HepG2 (cell line): ENCODE measurements around the gene NUAK2. TPM values are rescaled to one million over a fixed set of nuclear protein-coding genes. Genes with fewer than 3 reads are reported as not detected.
A peak's percentile ranks its signal among the peaks of the same experiment; 100 is the strongest.

ENCODE experiments used
- CHD4 ChIP-seq: fragments of 200-600 bp; sonication (generic); IDR thresholded peaks from 2 replicates; pipeline ENCODE4 v1.7.0; 2017; ENCODE audit warnings: mild to moderate bottlenecking, low read length, borderline replicate concordance
- EEA1 ChIP-seq: sonication (generic); formaldehyde crosslinking; IDR thresholded peaks from 2 replicates; pipeline ENCODE4 v1.5.1; 2020; ENCODE audit warnings: mild to moderate bottlenecking, missing genetic modification reagents, borderline replicate concordance
- EP300 ChIP-seq, 3 experiments: sonication (generic) in 1 of 3; formaldehyde crosslinking in 1 of 3; IDR thresholded peaks; 2 replicates each; pipeline versions ENCODE4 v1.5.1 to v1.6.1; 2011 to 2020; ENCODE audit warnings: low read depth in 2 of 3, low read length in 2 of 3, borderline replicate concordance in 1 of 3, improper control_type of control experiment in 1 of 3, mild to moderate bottlenecking in 1 of 3, missing genetic modification reagents in 1 of 3, moderate library complexity in 1 of 3
- HHEX ChIP-seq: IDR thresholded peaks from 2 replicates; pipeline ENCODE4 v1.6.1; 2016; ENCODE audit warnings: control low read depth
- KLF9 ChIP-seq: IDR thresholded peaks from 2 replicates; pipeline ENCODE4 v1.6.1; 2016; ENCODE audit warnings: low read depth
- MEIS2 ChIP-seq: sonication (generic); formaldehyde crosslinking; IDR thresholded peaks from 2 replicates; pipeline ENCODE4 v1.9.0; 2021; ENCODE audit warnings: mild to moderate bottlenecking, missing genetic modification reagents
- NAIF1 ChIP-seq: sonication (generic); formaldehyde crosslinking; IDR thresholded peaks from 2 replicates; pipeline ENCODE4 v1.5.0; 2020; ENCODE audit warnings: mild to moderate bottlenecking, missing genetic modification reagents, borderline replicate concordance
- PBX3 ChIP-seq: sonication (generic); formaldehyde crosslinking; IDR thresholded peaks from 2 replicates; pipeline ENCODE4 v1.8.1; 2023; ENCODE audit warnings: missing genetic modification reagents, inconsistent platforms, borderline replicate concordance
- PITX1 ChIP-seq: sonication (generic); formaldehyde crosslinking; IDR thresholded peaks from 2 replicates; pipeline ENCODE4 v1.5.1; 2020; ENCODE audit warnings: mild to moderate bottlenecking, missing genetic modification reagents
- SNAPC2 ChIP-seq: sonication (generic); formaldehyde crosslinking; IDR thresholded peaks from 2 replicates; pipeline ENCODE4 v1.8.1; 2022; ENCODE audit warnings: mild to moderate bottlenecking, missing genetic modification reagents
- SYNCRIP ChIP-seq: fragments of 200-400 bp; formaldehyde crosslinking; IDR thresholded peaks from 2 replicates; pipeline ENCODE4 v1.6.1; 2018; ENCODE audit warnings: mild to moderate bottlenecking, low read depth, low read length; ENCODE audit not compliant: insufficient read depth
- ZGPAT ChIP-seq: IDR thresholded peaks from 2 replicates; pipeline ENCODE4 v1.6.1; 2016; ENCODE audit warnings: mild to moderate bottlenecking
- ZNF230 ChIP-seq: sonication (generic); formaldehyde crosslinking; IDR thresholded peaks from 2 replicates; pipeline ENCODE4 v1.4.0; 2020; ENCODE audit warnings: mild to moderate bottlenecking, missing genetic modification reagents
- ZNF414 ChIP-seq: sonication (generic); formaldehyde crosslinking; IDR thresholded peaks from 2 replicates; pipeline ENCODE4 v1.5.0; 2020; ENCODE audit warnings: missing genetic modification reagents
- ZNF558 ChIP-seq: sonication (generic); formaldehyde crosslinking; IDR thresholded peaks from 2 replicates; pipeline ENCODE4 v1.9.0; 2022; ENCODE audit warnings: mild to moderate bottlenecking, missing genetic modification reagents, borderline replicate concordance
- ZNF660 ChIP-seq: sonication (generic); formaldehyde crosslinking; IDR thresholded peaks from 2 replicates; pipeline ENCODE4 v1.5.1; 2020; ENCODE audit warnings: mild to moderate bottlenecking, low read depth, missing genetic modification reagents, borderline replicate concordance
- polyA plus RNA-seq, 8 experiments: library from polyadenylated mRNA; depleted of rRNA in 3 of 8; stranded (reverse) in 7 of 8; unstranded in 1 of 8; fragments of >200 nt; fragmentation: Illumina TruSeq in 4 of 8; extraction: Trizol in 4 of 8; gene quantifications; 2 replicates each; pipeline versions ENCODE4 v1.2.1 to v1.2.3, GENCODE V29; 2011 to 2016; ENCODE audit warnings: low read depth in 4 of 8, missing spikeins in 1 of 8, mixed read lengths in 1 of 8; ENCODE audit not compliant: insufficient read depth in 1 of 8
- total RNA-seq, 5 experiments: library from RNA; depleted of rRNA; stranded (reverse); fragments of >200 nt; fragmentation: Illumina TruSeq; extraction: Trizol; gene quantifications; 2 replicates each; pipeline ENCODE4 v1.2.3, GENCODE V29; 2016; ENCODE audit warnings: low read depth in 1 of 5
- TF ChIP-seq, protein P1 (sequence below): sonication (generic); formaldehyde crosslinking; IDR thresholded peaks from 2 replicates; pipeline ENCODE4 v1.8.1; 2023; ENCODE audit warnings: mild to moderate bottlenecking, missing genetic modification reagents
- TF ChIP-seq, protein P2 (sequence below): sonication (generic); formaldehyde crosslinking; IDR thresholded peaks from 2 replicates; pipeline ENCODE4 v1.5.1; 2020; ENCODE audit warnings: mild to moderate bottlenecking, moderate library complexity, missing genetic modification reagents

NUAK2 gene
- total and polyA plus RNA-seq, 2 of the 13 experiments (the other 11 are each of a cell fraction or from before 2014, with no cell fraction given): 0.75 to 1.1 TPM

- TF ChIP-seq PITX1 (CRISPR knock-in tag): peak; percentile 99
- TF ChIP-seq PBX3: no peak
- TF ChIP-seq ZNF414 (CRISPR knock-in tag): 0 out of 2 replicates have a peak, but pooled peaks have one; percentile 24
- TF ChIP-seq CHD4: peak; percentile 48; the same call in 1 of the 2 replicates
- TF ChIP-seq ZNF558 (CRISPR knock-in tag): no peak
- TF ChIP-seq SYNCRIP: no peak
- TF ChIP-seq ZNF230 (CRISPR knock-in tag): no peak
- no peak for TF ChIP-seq KLF9
- TF ChIP-seq, protein P1, sequence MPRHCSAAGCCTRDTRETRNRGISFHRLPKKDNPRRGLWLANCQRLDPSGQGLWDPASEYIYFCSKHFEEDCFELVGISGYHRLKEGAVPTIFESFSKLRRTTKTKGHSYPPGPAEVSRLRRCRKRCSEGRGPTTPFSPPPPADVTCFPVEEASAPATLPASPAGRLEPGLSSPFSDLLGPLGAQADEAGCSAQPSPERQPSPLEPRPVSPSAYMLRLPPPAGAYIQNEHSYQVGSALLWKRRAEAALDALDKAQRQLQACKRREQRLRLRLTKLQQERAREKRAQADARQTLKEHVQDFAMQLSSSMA: no peak
- TF ChIP-seq EP300 (IDR thresholded peaks at IDR 0.05; ENCODE audit: low read depth in 2 of 2, low read length in 2 of 2): peak in 1 of 2 experiments; percentile 71; a peak in 2 of 4 replicates
- no peak for TF ChIP-seq EP300 (CRISPR knock-in tag; IDR thresholded peaks at IDR 0.05; ENCODE audit: borderline replicate concordance)
- 0 out of 2 replicates have a peak, but pooled peaks have one; percentile 33 for TF ChIP-seq SNAPC2 (CRISPR knock-in tag)
- no peak for TF ChIP-seq NAIF1
- no peak for TF ChIP-seq MEIS2 (CRISPR knock-in tag)
- 0 out of 2 replicates have a peak, but pooled peaks have one; percentile 19 for TF ChIP-seq ZGPAT (CRISPR knock-in tag)
- peak; percentile 76 for TF ChIP-seq HHEX (CRISPR knock-in tag)
- no peak for TF ChIP-seq ZNF660 (CRISPR knock-in tag)
- TF ChIP-seq, protein P2, sequence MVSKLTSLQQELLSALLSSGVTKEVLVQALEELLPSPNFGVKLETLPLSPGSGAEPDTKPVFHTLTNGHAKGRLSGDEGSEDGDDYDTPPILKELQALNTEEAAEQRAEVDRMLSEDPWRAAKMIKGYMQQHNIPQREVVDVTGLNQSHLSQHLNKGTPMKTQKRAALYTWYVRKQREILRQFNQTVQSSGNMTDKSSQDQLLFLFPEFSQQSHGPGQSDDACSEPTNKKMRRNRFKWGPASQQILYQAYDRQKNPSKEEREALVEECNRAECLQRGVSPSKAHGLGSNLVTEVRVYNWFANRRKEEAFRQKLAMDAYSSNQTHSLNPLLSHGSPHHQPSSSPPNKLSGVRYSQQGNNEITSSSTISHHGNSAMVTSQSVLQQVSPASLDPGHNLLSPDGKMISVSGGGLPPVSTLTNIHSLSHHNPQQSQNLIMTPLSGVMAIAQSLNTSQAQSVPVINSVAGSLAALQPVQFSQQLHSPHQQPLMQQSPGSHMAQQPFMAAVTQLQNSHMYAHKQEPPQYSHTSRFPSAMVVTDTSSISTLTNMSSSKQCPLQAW (CRISPR knock-in tag): peak; percentile 48; the same call in 1 of the 2 replicates
- TF ChIP-seq EEA1: no peak
These were observed 3.1 kb downstream of the NUAK2 start (continued) for GRCh38 chr1:205318231-205318991.
